GM21423 (cell line): ENCODE measurements around the gene LHFPL3.

Experiments used
- ATAC-seq: cut with Tn5 transposase; IDR thresholded peaks from one replicate; pipeline ENCODE4 v1.9.1; 2021; ENCODE audit warnings: mild to moderate bottlenecking, moderate library complexity; ENCODE audit not compliant: unreplicated experiment

Gene LHFPL3

GRCh38 chr7:104794154-104794553, 465.8 kb downstream of the LHFPL3 start:
- ATAC-seq = no peak

- ATAC-seq = no peak
Observed at GRCh38 chr7:104794589-104794988, 466.2 kb downstream of the LHFPL3 start.

GRCh38 chr7:104795086-104795485, 466.7 kb downstream of the LHFPL3 start:
- no peak for ATAC-seq

- no peak for ATAC-seq
Observed at GRCh38 chr7:104795616-104796398, 467.4 kb downstream of the LHFPL3 start.

GRCh38 chr7:104800307-104800706, 471.9 kb downstream of the LHFPL3 start:
- ATAC-seq = no peak

GRCh38 chr7:104801022-104801421, 472.6 kb downstream of the LHFPL3 start:
- no peak for ATAC-seq

GRCh38 chr7:104803931-104804330, 475.5 kb downstream of the LHFPL3 start:
- ATAC-seq = no peak

- ATAC-seq = no peak
Observed at GRCh38 chr7:104804696-104805095, 476.3 kb downstream of the LHFPL3 start.

GRCh38 chr7:104805449-104806317, 477.3 kb downstream of the LHFPL3 start:
- no peak for ATAC-seq

GRCh38 chr7:104807671-104808070, 479.3 kb downstream of the LHFPL3 start:
- no peak for ATAC-seq

GRCh38 chr7:104809906-104810305, 481.5 kb downstream of the LHFPL3 start:
- no peak for ATAC-seq

- ATAC-seq = no peak
Observed at GRCh38 chr7:104814126-104814525, 485.7 kb downstream of the LHFPL3 start.

GRCh38 chr7:104814671-104815400, 486.4 kb downstream of the LHFPL3 start:
- no peak for ATAC-seq

- no peak for ATAC-seq
Observed at GRCh38 chr7:104816537-104816936, 488.1 kb downstream of the LHFPL3 start.

- ATAC-seq = no peak
Observed at GRCh38 chr7:104818961-104819880, 490.8 kb downstream of the LHFPL3 start.

GRCh38 chr7:104820836-104821535, 492.6 kb downstream of the LHFPL3 start:
- no peak for ATAC-seq

GRCh38 chr7:104823177-104823576, 494.8 kb downstream of the LHFPL3 start:
- ATAC-seq = no peak

- ATAC-seq = no peak
Observed at GRCh38 chr7:104825099-104825498, 496.7 kb downstream of the LHFPL3 start.

GRCh38 chr7:104826135-104826534, 497.7 kb downstream of the LHFPL3 start:
- no peak for ATAC-seq

GRCh38 chr7:104836976-104837375, 508.6 kb downstream of the LHFPL3 start:
- no peak for ATAC-seq
